ENCODE measurements around the gene ZNF605. TPM values are rescaled to one million over a fixed set of nuclear protein-coding genes. Genes with fewer than 3 reads are reported as not detected.

Gene ZNF605
- total RNA-seq, 2 experiments from 2014 or later: 8.9 to 10.0 TPM

DNA sequence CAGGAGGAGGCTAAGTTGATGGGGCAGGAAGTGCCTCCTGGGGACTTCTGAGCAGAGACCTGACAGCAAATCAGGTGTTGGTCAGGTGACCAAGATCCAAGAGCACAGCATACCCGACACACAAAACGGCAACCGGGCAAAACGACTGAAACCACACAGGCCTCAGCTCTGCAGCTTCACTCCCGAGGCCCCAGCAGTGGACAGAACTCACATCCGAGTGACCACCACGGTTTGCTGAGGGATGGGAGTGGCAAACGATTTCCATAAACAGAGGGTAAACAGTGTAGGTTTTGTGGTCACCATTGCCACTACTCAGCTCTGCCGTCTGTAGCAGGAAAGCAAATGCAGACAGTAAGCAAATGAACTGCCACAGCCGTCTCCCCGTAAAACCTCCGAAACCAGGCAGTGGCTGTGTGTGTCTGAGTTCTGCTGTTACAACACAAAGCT lies 83.1 kb downstream of the ZNF605 start:
- Mint-ChIP-seq H3K4me3 (peak overlapping the region; percentile 54), H3K4me1 (peaks cover 27% of the 10 kb centered on the region), H3K27me3 (no peaks in the 10 kb centered on the region), H3K27ac (peak overlapping the region; percentile 80), H3K36me3 (peaks cover 60% of the 10 kb centered on the region), H3K9me3 (ENCODE audit: low read depth) (no peaks in the 10 kb centered on the region)
- ATAC-seq (peak; percentile 88), DNase-seq (peak; percentile 82)
- CTCF ChIA-PET: interaction anchor here (1.0 to 2.1 kb wide), 5 partner anchors 13 to 105 kb away, joined by 3 to 15 read pairs (median 4); no protein-coding TSS in a partner anchor

DNA sequence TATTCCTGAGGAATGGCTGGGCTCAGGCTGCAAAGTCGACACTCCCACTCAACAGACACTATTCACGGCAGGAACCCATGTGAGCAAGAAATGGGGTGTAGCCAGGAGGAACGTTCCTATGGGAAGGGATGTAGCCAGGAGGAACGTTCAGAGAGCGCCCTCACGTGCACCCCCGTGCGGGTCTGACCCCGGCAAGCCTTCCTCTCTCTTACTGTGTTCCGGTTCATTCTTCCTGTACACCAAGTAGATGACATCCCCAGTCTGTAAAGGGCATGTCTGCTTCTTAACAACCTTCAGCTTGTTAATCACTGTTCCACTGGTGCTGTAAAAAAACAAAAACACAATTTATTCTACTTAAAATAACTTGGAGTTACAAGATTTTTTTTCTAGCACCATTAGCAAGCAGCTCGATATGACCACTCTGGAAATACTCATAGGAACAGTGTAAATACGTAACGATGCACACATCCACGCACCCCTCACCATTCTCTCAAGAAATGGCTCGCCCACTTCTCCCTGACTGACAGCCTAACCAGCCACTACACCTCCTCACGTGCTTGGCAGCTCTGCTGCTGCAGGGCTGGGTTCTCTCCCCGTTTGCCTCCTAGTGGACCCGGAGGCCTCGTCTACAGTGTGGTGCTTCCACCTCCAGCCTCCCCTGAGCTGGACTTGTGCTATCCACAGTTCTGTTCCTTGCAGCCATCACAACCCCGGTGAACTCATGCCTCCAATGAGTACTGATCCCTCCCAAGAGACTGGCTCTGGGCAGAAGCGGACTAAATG lies 83.8 kb downstream of the ZNF605 start:
- peak overlapping the region; percentile 54 for H3K4me3 Mint-ChIP-seq
- no peaks in the 10 kb centered on the region for H3K27me3 Mint-ChIP-seq
- H3K36me3 Mint-ChIP-seq: peaks cover 60% of the 10 kb centered on the region
- peaks cover 28% of the 10 kb centered on the region for H3K4me1 Mint-ChIP-seq
- DNase-seq: no peak
- CTCF ChIA-PET: interaction anchor here (1.0 to 2.1 kb wide), 5 partner anchors 14 to 104 kb away, joined by 3 to 15 read pairs (median 4); no protein-coding TSS in a partner anchor
- peak; percentile 14 for ATAC-seq
- no peaks in the 10 kb centered on the region for H3K9me3 Mint-ChIP-seq (ENCODE audit: low read depth)
- peak overlapping the region; percentile 80 for H3K27ac Mint-ChIP-seq

DNA sequence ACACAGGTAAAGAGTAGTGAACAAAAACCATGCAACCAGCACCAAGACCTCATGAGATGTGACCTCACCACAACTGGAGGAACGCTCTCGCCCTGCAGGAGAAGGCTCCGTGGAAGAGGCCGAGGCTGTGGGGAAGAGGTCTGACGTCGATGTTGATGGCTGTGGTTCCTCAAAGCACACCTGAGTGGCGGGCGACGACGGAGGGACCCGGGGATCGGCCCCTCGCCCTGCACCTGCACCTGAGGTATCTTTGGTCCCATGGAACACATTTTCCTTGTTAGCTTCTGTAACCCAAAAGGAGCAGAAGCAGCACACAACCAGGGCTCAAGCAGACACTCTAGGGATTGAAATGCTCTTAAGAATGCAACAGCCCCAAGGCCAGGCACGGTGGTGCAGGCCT lies 86.6 kb downstream of the ZNF605 start:
- no peak for ATAC-seq
- DNase-seq: no peak
- Mint-ChIP-seq H3K27ac (no peak overlapping the region), H3K4me1 (peaks cover 35% of the 10 kb centered on the region), H3K36me3 (peaks cover 62% of the 10 kb centered on the region), H3K9me3 (ENCODE audit: low read depth) (no peaks in the 10 kb centered on the region), H3K27me3 (no peaks in the 10 kb centered on the region), H3K4me3 (no peak overlapping the region)
- CTCF ChIA-PET: no interaction called here

Other genes starting within 250 kb of the ZNF605 start
- gene PGAM5, start 245.5 kb downstream of the ZNF605 start, total RNA-seq: 10 to 100 TPM; 59.6 to 70.1 TPM
- 100 to 1,000 TPM; 105 to 106 TPM for gene ANKLE2, start 194.5 kb downstream of the ZNF605 start, total RNA-seq
- 10 to 100 TPM; 60.0 to 60.4 TPM for gene GOLGA3, start 127.4 kb downstream of the ZNF605 start, total RNA-seq
- 10 to 100 TPM; 87.7 to 89.7 TPM for gene CHFR, start 68.7 kb downstream of the ZNF605 start, total RNA-seq
- 10 to 100 TPM; 14.6 to 22.1 TPM for gene ZNF26, start 30.1 kb upstream of the ZNF605 start, total RNA-seq
- 10 to 100 TPM; 22.5 to 23.1 TPM for gene ZNF84, start 81.2 kb upstream of the ZNF605 start, total RNA-seq
- gene ZNF140, start 124.6 kb upstream of the ZNF605 start, total RNA-seq: 10 to 100 TPM; 11.2 to 13.6 TPM
- gene ZNF891, start 174.0 kb upstream of the ZNF605 start, total RNA-seq: 1 to 10 TPM; 2.0 to 2.3 TPM
- 1 to 10 TPM; 7.7 to 7.9 TPM for gene ZNF10, start 174.3 kb upstream of the ZNF605 start, total RNA-seq
- gene ZNF268, start 225.2 kb upstream of the ZNF605 start, total RNA-seq: 10 to 100 TPM; 18.6 to 19.9 TPM

All from activated CD8-positive, alpha-beta memory T cell treated with anti-CD3 and anti-CD28 coated beads, Interleukin-2, amount 10 ng/mL, durations not matched to agents 7 days and 5 days (primary cell).